ENCODE results near the gene LRFN5.

DNA sequence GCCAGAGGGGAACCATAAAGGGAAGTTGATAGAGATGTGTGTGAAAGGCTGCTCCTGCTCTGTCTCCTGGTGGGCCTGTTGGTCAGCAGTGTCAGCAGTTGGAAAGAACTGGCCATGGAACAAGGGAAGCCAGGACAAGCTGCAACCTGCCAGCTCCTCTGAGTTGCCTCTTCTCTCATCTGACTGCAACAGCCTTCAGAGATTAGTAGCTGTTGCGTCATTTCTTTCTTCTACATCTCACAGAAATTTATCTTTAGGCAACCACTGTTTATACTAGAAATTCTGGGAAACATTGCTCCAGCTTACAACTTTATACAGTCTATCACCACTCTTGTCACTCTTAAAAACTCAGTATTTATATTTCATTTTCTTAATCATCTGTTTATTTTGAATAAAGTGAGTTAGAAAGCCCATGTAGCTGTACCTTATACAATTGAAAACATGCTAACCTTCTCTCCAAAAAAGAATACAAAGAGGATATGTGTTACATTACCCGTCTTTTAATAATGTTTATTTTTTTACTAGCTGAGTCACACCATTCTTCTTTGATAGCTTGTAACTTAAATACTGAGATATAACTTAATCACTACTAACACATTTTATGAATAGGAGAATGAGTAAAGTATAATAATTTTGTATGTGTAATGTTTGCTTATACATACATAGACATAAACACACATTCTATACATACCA is 224.2 kb downstream of the LRFN5 start:
- TF ChIP-seq EZH2 (IDR thresholded peaks at IDR 0.05; ENCODE audit: borderline replicate concordance, control insufficient read depth, low read depth, low read length) (no peak), GABPA (IDR thresholded peaks at IDR 0.05; ENCODE audit: low read depth) (no peak), POLR2A (IDR thresholded peaks at IDR 0.05; ENCODE audit: low read depth, low read length) (no peak), TBL1XR1 (IDR thresholded peaks at IDR 0.05; ENCODE audit: low read depth, low read length) (no peak), MEF2B (IDR thresholded peaks at IDR 0.05; ENCODE audit: partially characterized antibody, poor library complexity, severe bottlenecking) (no peak)
- TF ChIP-seq, protein P1, sequence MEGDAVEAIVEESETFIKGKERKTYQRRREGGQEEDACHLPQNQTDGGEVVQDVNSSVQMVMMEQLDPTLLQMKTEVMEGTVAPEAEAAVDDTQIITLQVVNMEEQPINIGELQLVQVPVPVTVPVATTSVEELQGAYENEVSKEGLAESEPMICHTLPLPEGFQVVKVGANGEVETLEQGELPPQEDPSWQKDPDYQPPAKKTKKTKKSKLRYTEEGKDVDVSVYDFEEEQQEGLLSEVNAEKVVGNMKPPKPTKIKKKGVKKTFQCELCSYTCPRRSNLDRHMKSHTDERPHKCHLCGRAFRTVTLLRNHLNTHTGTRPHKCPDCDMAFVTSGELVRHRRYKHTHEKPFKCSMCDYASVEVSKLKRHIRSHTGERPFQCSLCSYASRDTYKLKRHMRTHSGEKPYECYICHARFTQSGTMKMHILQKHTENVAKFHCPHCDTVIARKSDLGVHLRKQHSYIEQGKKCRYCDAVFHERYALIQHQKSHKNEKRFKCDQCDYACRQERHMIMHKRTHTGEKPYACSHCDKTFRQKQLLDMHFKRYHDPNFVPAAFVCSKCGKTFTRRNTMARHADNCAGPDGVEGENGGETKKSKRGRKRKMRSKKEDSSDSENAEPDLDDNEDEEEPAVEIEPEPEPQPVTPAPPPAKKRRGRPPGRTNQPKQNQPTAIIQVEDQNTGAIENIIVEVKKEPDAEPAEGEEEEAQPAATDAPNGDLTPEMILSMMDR (IDR thresholded peaks at IDR 0.05 in 2 of 3, conservative IDR thresholded peaks at IDR 0.05 in 1 of 3; ENCODE audit: control insufficient read depth in 2 of 3, extremely low read depth in 1 of 3, insufficient read depth in 1 of 3, low read depth in 3 of 3, low read length in 3 of 3): no peak

Data from GM12878 (cell line).